Activated CD8-positive, alpha-beta T cell treated with anti-CD3 and anti-CD28 coated beads for 36 hours (primary cell): ENCODE results near the gene PRKAR2B. TPM values are rescaled to one million over a fixed set of nuclear protein-coding genes. Genes with fewer than 3 reads are reported as not detected.
"Not testable (repeated sequence)": the region's sequence is repeated elsewhere in the genome, so short reads cannot be mapped to it uniquely, and the experiment has no call there.

ENCODE experiments used
- ATAC-seq: fragments of 200-7000 bp; cut with Tn5 transposase; one replicate; pipeline ENCODE4 v1.10.0; 2021; ENCODE audit warnings: mild to moderate bottlenecking, moderate library complexity
- CTCF ChIA-PET: fragments of 350-600 bp; sonication (Branson Sonifier 250); formaldehyde crosslinking; loops from one replicate; lab custom pipeline; 2021; ENCODE audit warnings: antibody characterized with exemption; lab: Charles Lee
- POLR2A ChIA-PET: fragments of 350-600 bp; sonication (Branson Sonifier 250); formaldehyde crosslinking; loops from one replicate; lab custom pipeline; 2021; ENCODE audit warnings: antibody characterized with exemption; lab: Charles Lee
- DNase-seq: peaks from one replicate; pipeline ENCODE4 v3.0.0-alpha.2; 2020
- H3K27ac Mint-ChIP-seq: one replicate; pipeline ENCODE4 v1.8.0; 2021; ENCODE audit warnings: mild to moderate bottlenecking, mixed read lengths
- H3K27me3 Mint-ChIP-seq: one replicate; pipeline ENCODE4 v1.8.0; 2021; ENCODE audit warnings: mixed read lengths
- H3K36me3 Mint-ChIP-seq: one replicate; pipeline ENCODE4 v1.8.0; 2021; ENCODE audit warnings: low read depth, mixed read lengths
- H3K4me1 Mint-ChIP-seq: one replicate; pipeline ENCODE4 v1.8.0; 2021; ENCODE audit warnings: low read depth, mixed read lengths
- H3K4me3 Mint-ChIP-seq: one replicate; pipeline ENCODE4 v1.8.0; 2021; ENCODE audit warnings: mild to moderate bottlenecking, moderate library complexity, mixed read lengths
- H3K9me3 Mint-ChIP-seq: one replicate; pipeline ENCODE4 v1.8.0; 2021; ENCODE audit warnings: mixed read lengths
- CTCF ChIP-seq: fragments of 200-600 bp; IDR thresholded peaks from one replicate; pipeline ENCODE4 v1.8.0; 2022; ENCODE audit warnings: antibody characterized with exemption, mild to moderate bottlenecking
- intact Hi-C: fragments of 100-400 bp; cut with micrococcal nuclease; formaldehyde crosslinking; loops from one replicate; pipeline ENCODE4 v1.10.0; 2022
- total RNA-seq, 2 experiments: library from RNA; stranded (reverse); gene quantifications; one replicate each; pipeline ENCODE4 v1.2.3, GENCODE V29; 2021

The PRKAR2B gene
- total RNA-seq, 2 experiments from 2014 or later: 1.1 to 1.3 TPM

- H3K4me1 Mint-ChIP-seq: no peaks in the 10 kb centered on the region
- DNase-seq: no peak
- H3K36me3 Mint-ChIP-seq: no peaks in the 10 kb centered on the region
- H3K27ac Mint-ChIP-seq: no peak overlapping the region
- TF ChIP-seq CTCF: no peak
- no peak overlapping the region for H3K4me3 Mint-ChIP-seq
- H3K9me3 Mint-ChIP-seq: peaks cover 3% of the 10 kb centered on the region
- no peaks in the 10 kb centered on the region for H3K27me3 Mint-ChIP-seq
- intact Hi-C loops: no loop called here
- ChIA-PET POLR2A (no interaction called here), CTCF (no interaction called here)
- ATAC-seq: no peak
These were observed 8.0 kb upstream of the PRKAR2B start for GRCh38 chr7:107036535-107036934.

GRCh38 chr7:107037717-107038603 lies 6.5 kb upstream of the PRKAR2B start:
- ChIA-PET POLR2A (no interaction called here), CTCF (no interaction called here)
- ATAC-seq (no peak), DNase-seq (no peak)
- no peak overlapping the region for H3K27ac Mint-ChIP-seq
- peaks cover 3% of the 10 kb centered on the region for H3K9me3 Mint-ChIP-seq
- intact Hi-C loops: no loop called here
- no peaks in the 10 kb centered on the region for H3K36me3 Mint-ChIP-seq
- no peak overlapping the region for H3K4me3 Mint-ChIP-seq
- no peak for TF ChIP-seq CTCF
- no peaks in the 10 kb centered on the region for H3K4me1 Mint-ChIP-seq
- no peaks in the 10 kb centered on the region for H3K27me3 Mint-ChIP-seq

GRCh38 chr7:107039199-107039900 lies 5.2 kb upstream of the PRKAR2B start:
- POLR2A ChIA-PET: no interaction called here

GRCh38 chr7:107041097-107041496 lies 3.4 kb upstream of the PRKAR2B start:
- Mint-ChIP-seq H3K27ac (no peak overlapping the region), H3K4me3 (no peak overlapping the region), H3K9me3 (peaks cover 3% of the 10 kb centered on the region), H3K36me3 (no peaks in the 10 kb centered on the region), H3K4me1 (peaks cover 5% of the 10 kb centered on the region), H3K27me3 (peaks cover 10% of the 10 kb centered on the region)
- no peak for DNase-seq
- ATAC-seq: no peak
- POLR2A ChIA-PET: no interaction called here
- intact Hi-C loops: no loop called here
- no peak for TF ChIP-seq CTCF
- CTCF ChIA-PET: no interaction called here

More at GRCh38 chr7:107039199-107039900, 5.2 kb upstream of the PRKAR2B start:
- CTCF ChIA-PET: no interaction called here
- TF ChIP-seq CTCF: no peak
- H3K27me3 Mint-ChIP-seq: peaks cover 3% of the 10 kb centered on the region
- peaks cover 3% of the 10 kb centered on the region for H3K4me1 Mint-ChIP-seq
- no peak overlapping the region for H3K4me3 Mint-ChIP-seq
- H3K27ac Mint-ChIP-seq: no peak overlapping the region
- DNase-seq (no peak), ATAC-seq (no peak)
- peaks cover 3% of the 10 kb centered on the region for H3K9me3 Mint-ChIP-seq
- H3K36me3 Mint-ChIP-seq: no peaks in the 10 kb centered on the region
- intact Hi-C loops: no loop called here

- H3K4me1 Mint-ChIP-seq, POLR2A ChIA-PET, H3K36me3 Mint-ChIP-seq, H3K27ac Mint-ChIP-seq, H3K4me3 Mint-ChIP-seq, H3K9me3 Mint-ChIP-seq, CTCF ChIA-PET, DNase-seq, intact Hi-C loops, ATAC-seq: not testable (repeated sequence)
- peaks cover 15% of the 10 kb centered on the region for H3K27me3 Mint-ChIP-seq
These were observed 2.7 kb upstream of the PRKAR2B start for GRCh38 chr7:107041764-107042163.

GRCh38 chr7:107042326-107042910 lies 2.1 kb upstream of the PRKAR2B start:
- H3K36me3 Mint-ChIP-seq, CTCF ChIA-PET, POLR2A ChIA-PET, H3K4me1 Mint-ChIP-seq, ATAC-seq, DNase-seq, H3K4me3 Mint-ChIP-seq, H3K27ac Mint-ChIP-seq, intact Hi-C loops, H3K9me3 Mint-ChIP-seq: not testable (repeated sequence)
- H3K27me3 Mint-ChIP-seq: peaks cover 22% of the 10 kb centered on the region
